GM12874 (cell line): Measurements from ENCODE around the gene MYBPC2.

Source experiments
- CTCF ChIP-seq: IDR thresholded peaks from 2 replicates; pipeline ENCODE4 v1.5.1; 2011; ENCODE audit warnings: low read depth, mild to moderate bottlenecking, control low read depth, low read length, moderate library complexity; ENCODE audit not compliant: insufficient read depth

Gene MYBPC2

DNA sequence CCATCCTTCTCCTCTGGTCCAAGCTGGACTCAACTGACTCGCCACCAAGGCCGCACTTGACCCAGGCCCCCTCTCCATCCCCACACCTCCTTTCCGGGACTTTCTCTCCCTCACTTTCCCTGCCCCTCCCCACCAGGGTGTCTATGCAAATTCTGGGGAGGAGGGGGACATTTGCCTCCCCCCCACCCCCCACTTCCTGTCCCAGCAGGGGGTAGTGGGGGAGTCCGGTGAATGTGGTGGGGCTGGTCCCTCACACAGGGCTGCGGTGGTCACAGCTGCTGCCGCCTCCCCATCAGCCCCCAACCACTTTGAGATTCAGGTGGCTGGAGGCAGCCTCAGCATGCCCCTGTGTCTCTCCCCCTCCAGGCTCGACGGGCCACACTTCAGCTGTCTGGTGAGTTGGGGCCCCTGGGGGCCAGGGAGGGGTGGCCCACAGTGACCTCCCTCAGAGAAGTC lies 13.1 kb upstream of the MYBPC2 start:
- TF ChIP-seq CTCF: no peak

GRCh38 chr19:50420127-50420526 lies 12.6 kb upstream of the MYBPC2 start:
- TF ChIP-seq CTCF: no peak

- no peak for TF ChIP-seq CTCF
These were observed 11.9 kb upstream of the MYBPC2 start for GRCh38 chr19:50420808-50421207.

DNA sequence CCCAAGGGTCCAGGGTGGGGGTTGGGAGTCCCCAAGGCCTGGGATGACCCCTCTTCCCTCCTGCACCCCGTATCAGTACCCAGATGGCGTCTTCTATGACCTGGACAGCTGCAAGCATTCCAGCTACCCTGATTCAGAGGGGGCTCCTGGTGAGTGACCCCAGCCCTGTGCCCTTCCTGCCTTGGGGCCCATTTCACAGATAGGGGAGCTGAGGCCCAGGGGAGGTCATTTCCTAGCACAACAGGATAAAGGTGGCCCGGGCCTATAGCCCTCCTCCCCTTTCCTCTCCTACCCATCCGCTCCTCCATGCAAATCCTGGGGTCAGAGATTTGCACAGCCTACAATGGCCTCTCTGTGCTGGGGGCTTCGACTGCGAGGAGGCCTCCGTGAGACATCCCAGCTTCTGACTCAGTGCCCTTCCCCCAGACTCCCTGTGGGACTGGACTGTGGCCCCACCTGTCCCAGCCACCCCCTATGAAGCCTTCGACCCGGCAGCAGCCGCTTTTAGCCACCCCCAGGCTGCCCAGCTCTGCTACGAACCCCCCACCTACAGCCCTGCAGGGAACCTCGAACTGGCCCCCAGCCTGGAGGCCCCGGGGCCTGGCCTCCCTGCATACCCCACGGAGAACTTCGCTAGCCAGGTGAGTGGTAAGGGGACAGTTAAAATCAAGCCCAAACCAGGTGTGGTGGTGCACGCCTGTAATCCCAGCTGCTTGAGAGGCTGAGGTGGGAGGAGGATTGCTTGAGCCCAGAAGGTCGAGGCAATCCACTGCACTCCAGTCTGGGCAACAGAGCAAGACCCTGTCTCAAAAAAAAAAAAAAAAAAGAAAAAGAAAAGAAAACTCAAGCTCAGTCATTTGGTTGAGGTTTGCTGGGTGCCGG lies 10.1 kb upstream of the MYBPC2 start:
- no peak for TF ChIP-seq CTCF

DNA sequence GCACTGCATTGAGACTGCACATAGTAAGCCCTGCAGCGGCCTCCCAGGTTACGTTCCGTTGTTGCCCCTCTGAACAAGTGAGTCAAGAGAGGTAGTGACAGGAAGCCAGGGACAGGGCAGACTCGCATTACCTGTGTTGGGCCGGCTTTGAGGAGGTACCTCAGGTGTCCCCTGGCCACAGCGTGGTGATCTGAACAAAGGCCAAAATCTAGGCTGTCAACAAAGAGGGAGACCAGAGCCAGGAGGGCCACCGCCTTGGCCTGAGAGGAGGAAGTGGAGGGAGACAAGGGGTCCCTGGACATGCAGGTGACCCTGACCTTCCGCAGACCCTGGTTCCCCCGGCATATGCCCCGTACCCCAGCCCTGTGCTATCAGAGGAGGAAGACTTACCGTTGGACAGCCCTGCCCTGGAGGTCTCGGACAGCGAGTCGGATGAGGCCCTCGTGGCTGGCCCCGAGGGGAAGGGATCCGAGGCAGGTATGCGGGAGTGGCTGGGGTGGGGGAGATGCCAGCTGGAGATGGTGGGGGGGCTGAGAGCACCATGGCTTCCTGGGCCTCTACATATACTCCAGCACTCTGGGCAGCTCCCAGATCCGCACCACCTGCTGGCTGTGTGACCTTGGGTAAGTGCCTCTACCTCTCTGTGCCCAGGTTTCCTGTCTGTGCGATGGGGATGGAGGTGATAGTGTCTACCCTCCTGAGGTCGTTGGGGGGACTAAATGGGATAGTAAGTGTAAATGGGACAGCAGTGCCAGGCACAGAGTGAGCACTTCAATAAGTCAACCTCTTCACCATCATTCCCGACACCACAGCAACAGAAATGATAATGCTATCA lies 9.2 kb upstream of the MYBPC2 start:
- TF ChIP-seq CTCF: no peak

GRCh38 chr19:50425581-50425980 lies 7.1 kb upstream of the MYBPC2 start:
- no peak for TF ChIP-seq CTCF

GRCh38 chr19:50427318-50427925 lies 5.3 kb upstream of the MYBPC2 start:
- TF ChIP-seq CTCF: no peak
